Vagina (tissue), 2 donors: ENCODE measurements around the gene SMCO3. TPM values are rescaled to one million over a fixed set of nuclear protein-coding genes. Genes with fewer than 3 reads are reported as not detected.

Experiments used
- DNase-seq, 2 donors: peaks; one replicate each; pipeline ENCODE4 v3.0.0-alpha.2; 2017; ENCODE audit errors: extremely low spot score in 2 of 2
- H3K27ac ChIP-seq: fragments of 200-600 bp; sonication (generic); one replicate; pipeline ENCODE4 v1.5.1; 2019
- H3K27me3 ChIP-seq: fragments of 200-600 bp; sonication (generic); one replicate; pipeline ENCODE4 v1.5.1; 2019
- H3K36me3 ChIP-seq, 2 donors: fragments of 200-600 bp; sonication (generic); one replicate each; pipeline ENCODE4 v1.5.1; 2017 to 2019
- H3K4me1 ChIP-seq: fragments of 200-600 bp; sonication (generic); one replicate; pipeline ENCODE4 v1.5.1; 2019
- H3K4me3 ChIP-seq, 2 donors: fragments of 200-600 bp; sonication (generic); 1 replicate in 1 of 2; 2 replicates in 1 of 2; pipeline ENCODE4 v1.5.1; 2016 to 2019
- H3K9me3 ChIP-seq: fragments of 200-600 bp; sonication (generic); one replicate; pipeline ENCODE4 v1.5.1; 2019
- POLR2A ChIP-seq, 2 donors: fragments of 450-650 bp; IDR thresholded peaks; one replicate each; pipeline ENCODE4 v1.6.1; 2017; ENCODE audit warnings: antibody characterized with exemption in 2 of 2, mild to moderate bottlenecking in 2 of 2, moderate library complexity in 2 of 2
- POLR2AphosphoS5 ChIP-seq, 2 donors: sonication (generic); formaldehyde crosslinking; IDR thresholded peaks; one replicate each; pipeline ENCODE4 v1.9.0; 2017; ENCODE audit warnings: antibody characterized with exemption in 2 of 2, mild to moderate bottlenecking in 2 of 2, low read depth in 1 of 2; ENCODE audit not compliant: insufficient read depth in 1 of 2
- intact Hi-C: fragments of 100-400 bp; cut with DNase I; formaldehyde crosslinking; loops from one replicate; pipeline ENCODE4 v1.15.1; 2023
- total RNA-seq: library from RNA; depleted of rRNA; stranded (reverse); fragments of >200 nt; gene quantifications from one replicate; pipeline ENCODE4 v1.2.3, GENCODE V29; 2016
- TF ChIP-seq, protein P1 (sequence below), 3 experiments: fragments of 450-650 bp in 2 of 3; fragments of 200-600 bp in 1 of 3; sonication (generic) in 1 of 3; IDR thresholded peaks; one replicate each; pipeline ENCODE4 v1.5.1; 2017 to 2019; ENCODE audit warnings: antibody characterized with exemption in 3 of 3, mild to moderate bottlenecking in 2 of 3, moderate library complexity in 2 of 3

Gene SMCO3
- total RNA-seq, 1 donor from 2014 or later: not detected

DNA sequence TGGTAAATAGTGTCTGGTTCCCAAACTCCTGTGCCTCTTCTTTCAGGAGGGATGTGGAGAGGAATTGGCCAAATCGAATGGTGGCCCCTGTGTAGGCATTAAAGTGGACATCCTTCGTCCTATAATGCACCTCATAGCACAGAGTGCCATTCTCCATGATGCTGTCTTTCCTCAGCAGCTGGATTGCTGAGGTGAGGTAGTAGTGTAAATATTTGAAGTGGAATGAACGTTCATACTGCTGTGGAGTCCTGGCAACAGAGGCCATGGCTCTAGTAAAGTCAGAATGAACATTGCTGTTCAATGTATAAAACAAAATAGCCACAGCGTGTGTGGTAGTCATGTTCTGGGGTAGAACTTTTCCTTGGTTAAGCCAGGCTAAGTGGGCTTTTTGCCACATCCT lies 26.6 kb upstream of the SMCO3 start:
- Histone ChIP-seq H3K36me3 (no peaks in the 10 kb centered on the region), H3K27me3 (no peaks in the 10 kb centered on the region), H3K9me3 (no peaks in the 10 kb centered on the region), H3K4me3 (no peak overlapping the region), H3K4me1 (peaks cover 12% of the 10 kb centered on the region), H3K27ac (no peak overlapping the region)
- no peak for DNase-seq
- intact Hi-C loops: loop anchor here (5.0 kb wide), 1 partner anchor 427 kb away; no protein-coding TSS in a partner anchor
- no peak for TF ChIP-seq POLR2A (IDR thresholded peaks at IDR 0.05)
- TF ChIP-seq, protein P1, sequence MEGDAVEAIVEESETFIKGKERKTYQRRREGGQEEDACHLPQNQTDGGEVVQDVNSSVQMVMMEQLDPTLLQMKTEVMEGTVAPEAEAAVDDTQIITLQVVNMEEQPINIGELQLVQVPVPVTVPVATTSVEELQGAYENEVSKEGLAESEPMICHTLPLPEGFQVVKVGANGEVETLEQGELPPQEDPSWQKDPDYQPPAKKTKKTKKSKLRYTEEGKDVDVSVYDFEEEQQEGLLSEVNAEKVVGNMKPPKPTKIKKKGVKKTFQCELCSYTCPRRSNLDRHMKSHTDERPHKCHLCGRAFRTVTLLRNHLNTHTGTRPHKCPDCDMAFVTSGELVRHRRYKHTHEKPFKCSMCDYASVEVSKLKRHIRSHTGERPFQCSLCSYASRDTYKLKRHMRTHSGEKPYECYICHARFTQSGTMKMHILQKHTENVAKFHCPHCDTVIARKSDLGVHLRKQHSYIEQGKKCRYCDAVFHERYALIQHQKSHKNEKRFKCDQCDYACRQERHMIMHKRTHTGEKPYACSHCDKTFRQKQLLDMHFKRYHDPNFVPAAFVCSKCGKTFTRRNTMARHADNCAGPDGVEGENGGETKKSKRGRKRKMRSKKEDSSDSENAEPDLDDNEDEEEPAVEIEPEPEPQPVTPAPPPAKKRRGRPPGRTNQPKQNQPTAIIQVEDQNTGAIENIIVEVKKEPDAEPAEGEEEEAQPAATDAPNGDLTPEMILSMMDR (IDR thresholded peaks at IDR 0.05): no peak
- TF ChIP-seq POLR2AphosphoS5 (IDR thresholded peaks at IDR 0.05; ENCODE audit: insufficient read depth in 1 of 2, low read depth in 1 of 2): no peak

DNA sequence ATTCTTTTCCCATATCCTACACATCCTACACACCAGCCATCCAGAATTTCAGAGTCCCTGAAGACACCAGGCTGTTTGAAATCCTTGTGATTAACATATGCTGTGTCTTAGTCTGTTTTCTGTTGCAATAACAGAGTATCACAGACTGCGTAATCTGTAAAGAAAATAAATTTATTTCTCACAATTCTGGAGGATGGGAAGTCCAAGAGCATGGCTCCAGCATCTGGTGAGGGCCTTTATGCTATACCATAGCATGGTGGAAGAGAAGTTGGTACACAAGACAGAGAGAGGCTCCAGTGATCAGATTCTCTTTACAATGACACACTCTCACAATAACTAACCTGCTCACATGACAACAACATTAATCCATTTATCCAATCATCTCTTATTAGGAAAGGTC lies 25.3 kb upstream of the SMCO3 start:
- no peak overlapping the region for H3K27ac ChIP-seq
- TF ChIP-seq POLR2A (IDR thresholded peaks at IDR 0.05) (no peak), POLR2AphosphoS5 (IDR thresholded peaks at IDR 0.05; ENCODE audit: insufficient read depth in 1 of 2, low read depth in 1 of 2) (no peak)
- TF ChIP-seq, protein P1 (IDR thresholded peaks at IDR 0.05): no peak
- no peaks in the 10 kb centered on the region for H3K9me3 ChIP-seq
- no peak for DNase-seq
- intact Hi-C loops: no loop called here
- H3K36me3 ChIP-seq: no peaks in the 10 kb centered on the region
- H3K4me1 ChIP-seq: peaks cover 9% of the 10 kb centered on the region
- H3K4me3 ChIP-seq: no peak overlapping the region
- no peaks in the 10 kb centered on the region for H3K27me3 ChIP-seq

DNA sequence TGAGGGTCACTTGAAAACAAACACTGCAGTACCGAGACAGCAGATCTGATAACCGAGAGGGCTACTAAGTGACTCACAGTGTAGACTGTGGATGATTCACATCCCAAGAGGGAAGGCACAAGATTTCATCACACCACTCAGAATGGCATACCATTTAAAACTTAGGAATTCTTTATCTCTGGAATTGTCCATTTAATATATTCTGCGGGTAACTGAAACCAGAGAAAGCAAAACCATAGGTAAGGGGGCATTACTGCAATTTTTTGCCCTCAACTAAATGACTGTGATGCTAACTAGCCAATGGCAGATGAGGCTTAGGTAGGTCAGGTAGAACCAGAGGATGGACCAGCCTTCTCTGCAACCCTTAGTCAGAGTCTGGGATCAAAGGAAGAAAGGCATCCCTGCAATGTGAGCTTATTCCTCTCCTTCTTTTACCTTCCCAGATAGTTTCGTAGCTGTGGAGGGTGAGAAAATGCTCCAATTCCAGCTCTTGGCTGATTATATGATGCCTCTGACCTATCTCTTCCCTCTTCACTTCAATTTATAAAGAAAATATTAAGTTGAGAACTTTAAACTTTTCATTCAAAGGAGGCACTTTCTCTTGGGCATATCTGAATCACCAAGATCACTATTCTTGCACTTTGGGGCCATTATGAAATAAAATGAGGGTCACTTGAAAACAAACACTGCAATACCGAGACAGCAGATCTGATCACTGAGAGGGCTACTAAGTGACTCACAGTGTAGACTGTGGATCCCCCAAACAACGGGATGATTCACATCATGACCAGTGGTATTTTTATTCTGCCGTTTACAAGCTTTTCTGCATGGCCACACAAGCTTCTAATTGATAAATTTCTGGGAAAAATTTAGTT lies 22.6 kb upstream of the SMCO3 start:
- intact Hi-C loops: no loop called here
- DNase-seq: no peak
- no peak overlapping the region for H3K27ac ChIP-seq
- H3K27me3 ChIP-seq: no peaks in the 10 kb centered on the region
- H3K36me3 ChIP-seq: no peaks in the 10 kb centered on the region
- no peaks in the 10 kb centered on the region for H3K9me3 ChIP-seq
- peaks cover 2% of the 10 kb centered on the region for H3K4me1 ChIP-seq
- H3K4me3 ChIP-seq: no peak overlapping the region
- TF ChIP-seq POLR2A (IDR thresholded peaks at IDR 0.05): no peak
- TF ChIP-seq, protein P1 (IDR thresholded peaks at IDR 0.05): no peak
- no peak for TF ChIP-seq POLR2AphosphoS5 (IDR thresholded peaks at IDR 0.05; ENCODE audit: insufficient read depth in 1 of 2, low read depth in 1 of 2)

DNA sequence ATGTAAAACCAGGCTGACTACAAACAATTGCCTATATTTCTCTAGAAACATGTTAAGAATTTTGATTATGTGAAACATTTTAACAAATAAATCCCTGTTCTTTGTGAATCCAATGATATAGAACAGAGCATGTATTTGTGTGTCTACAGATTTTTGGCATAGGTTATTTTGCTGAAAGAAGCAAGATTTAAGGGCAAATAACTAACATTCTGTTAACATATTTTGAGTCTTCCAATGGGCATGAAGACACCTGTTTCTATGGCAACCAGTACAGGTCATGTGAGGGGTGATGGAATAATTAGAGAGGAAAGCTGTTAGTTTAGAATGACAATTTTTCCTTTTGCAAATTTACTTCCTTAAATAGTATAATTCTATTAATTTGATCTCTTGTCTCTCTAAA lies 20.5 kb upstream of the SMCO3 start:
- H3K4me1 ChIP-seq: no peaks in the 10 kb centered on the region
- H3K27me3 ChIP-seq: no peaks in the 10 kb centered on the region
- no peak for DNase-seq
- no peaks in the 10 kb centered on the region for H3K9me3 ChIP-seq
- no peak overlapping the region for H3K4me3 ChIP-seq
- TF ChIP-seq, protein P1 (IDR thresholded peaks at IDR 0.05): no peak
- no peak for TF ChIP-seq POLR2AphosphoS5 (IDR thresholded peaks at IDR 0.05; ENCODE audit: insufficient read depth in 1 of 2, low read depth in 1 of 2)
- TF ChIP-seq POLR2A (IDR thresholded peaks at IDR 0.05): no peak
- no peak overlapping the region for H3K27ac ChIP-seq
- intact Hi-C loops: no loop called here
- no peaks in the 10 kb centered on the region for H3K36me3 ChIP-seq

DNA sequence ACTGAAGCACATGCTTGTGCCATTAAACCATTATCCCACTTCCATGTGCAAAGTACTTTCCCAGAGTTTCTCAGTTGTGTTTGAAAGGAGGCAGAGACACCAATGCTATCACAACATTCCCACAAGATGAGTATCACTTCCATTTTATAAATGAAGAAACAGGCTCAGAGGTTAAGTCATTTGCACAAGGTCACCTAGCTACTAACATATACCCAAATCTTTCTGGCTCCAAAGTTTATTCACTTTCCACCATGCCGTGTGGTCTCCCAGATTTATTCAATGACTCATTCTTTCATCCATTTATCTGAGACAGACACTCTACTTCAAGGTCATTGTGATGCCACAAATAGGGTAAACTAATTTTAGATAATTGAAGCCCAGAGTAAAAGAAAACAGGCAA lies 20.0 kb upstream of the SMCO3 start:
- Histone ChIP-seq H3K27ac (no peak overlapping the region), H3K36me3 (no peaks in the 10 kb centered on the region), H3K9me3 (no peaks in the 10 kb centered on the region), H3K27me3 (no peaks in the 10 kb centered on the region), H3K4me3 (no peak overlapping the region), H3K4me1 (no peaks in the 10 kb centered on the region)
- no peak for DNase-seq
- intact Hi-C loops: no loop called here
- TF ChIP-seq POLR2A (IDR thresholded peaks at IDR 0.05): no peak
- TF ChIP-seq, protein P1 (IDR thresholded peaks at IDR 0.05): no peak
